Epithelial cell of prostate (primary cell): ENCODE measurements around the gene FAM107B.
"Not testable (repeated sequence)": the region's sequence is repeated elsewhere in the genome, so short reads cannot be mapped to it uniquely, and the experiment has no call there.

Experiments used
- DNase-seq: peaks from one replicate; pipeline ENCODE4 v3.0.0-alpha.2; 2011; ENCODE audit warnings: low read depth, low spot score
- H3K27ac ChIP-seq: fragments of 450-650 bp; 2 replicates; pipeline ENCODE4 v1.5.1; 2017; ENCODE audit warnings: mild to moderate bottlenecking

Gene FAM107B

DNA sequence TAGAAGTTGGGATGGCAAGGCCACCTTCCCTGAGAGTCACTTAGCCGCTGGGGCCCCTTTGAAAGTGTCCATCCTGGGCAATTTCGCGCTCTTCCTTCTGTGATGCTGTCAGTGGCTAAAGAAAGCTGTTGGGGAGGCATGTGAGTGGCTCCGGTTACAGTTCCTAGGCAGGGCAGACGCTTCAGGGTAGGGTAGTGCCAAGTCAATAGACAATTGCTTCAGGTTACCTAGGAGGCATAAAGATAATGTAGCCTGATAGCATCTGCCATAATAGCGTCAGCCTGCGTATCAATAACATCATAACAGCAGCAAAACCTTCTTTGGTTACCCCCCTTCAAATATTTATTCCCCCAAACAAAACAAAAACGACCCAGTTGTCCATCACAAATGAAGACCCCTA is at the start of gene FAM107B:
FAM107B (minus strand) TSS at position 101 of the 400 bp plus-strand sequence. CDS start 234 bp downstream, outside the sequence.
- no peak for DNase-seq
- H3K27ac ChIP-seq: no peak within 1 kb of the TSS

GRCh38 chr10:14823966-14824365 is 49.3 kb upstream of the FAM107B start:
- DNase-seq: no peak
- H3K27ac ChIP-seq: no peak overlapping the region

DNA sequence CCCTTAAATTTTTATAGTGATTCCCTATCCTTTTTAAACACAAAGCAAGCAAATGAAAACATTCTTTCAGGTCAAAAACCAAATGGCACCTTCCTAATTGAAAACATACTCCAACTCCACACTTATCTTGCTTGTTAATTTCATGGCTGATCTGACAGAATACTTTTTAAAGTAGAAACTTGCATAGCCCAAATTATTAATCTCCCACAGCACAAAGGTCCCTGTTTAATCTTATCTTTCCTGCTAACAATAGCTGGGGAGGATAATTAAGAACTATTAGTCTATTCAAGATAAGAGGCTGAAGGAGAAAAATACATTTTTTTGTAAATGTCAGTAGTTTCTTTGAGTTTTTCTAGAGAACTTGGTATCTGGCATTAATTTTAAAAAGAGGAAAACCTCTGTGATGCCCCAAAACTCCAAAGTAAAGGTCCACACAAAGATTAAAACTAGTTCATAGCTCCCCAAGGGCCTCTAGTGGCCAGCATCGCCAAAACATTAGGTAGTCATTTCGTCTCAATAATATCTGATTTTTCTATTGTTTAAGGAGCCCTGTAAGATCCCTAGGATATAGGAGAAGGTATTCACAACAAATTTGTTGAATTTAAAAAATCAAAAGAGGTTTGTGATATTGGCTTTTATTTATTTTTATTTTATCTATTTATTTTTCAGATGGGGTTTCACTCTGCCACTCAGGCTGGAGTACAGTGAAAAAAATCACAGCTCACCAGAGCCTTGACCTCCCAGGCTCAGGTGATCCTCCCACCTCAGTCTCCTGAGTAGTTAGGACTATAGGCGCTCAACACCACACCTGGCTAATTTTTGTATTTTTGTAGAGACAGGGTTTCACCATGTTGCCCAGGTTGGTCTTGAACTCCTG is 48.4 kb upstream of the FAM107B start:
- no peak for DNase-seq
- no peak overlapping the region for H3K27ac ChIP-seq

- no peak overlapping the region for H3K27ac ChIP-seq
- DNase-seq: no peak
Measured at GRCh38 chr10:14821635-14822375, 47.1 kb upstream of the FAM107B start.

DNA sequence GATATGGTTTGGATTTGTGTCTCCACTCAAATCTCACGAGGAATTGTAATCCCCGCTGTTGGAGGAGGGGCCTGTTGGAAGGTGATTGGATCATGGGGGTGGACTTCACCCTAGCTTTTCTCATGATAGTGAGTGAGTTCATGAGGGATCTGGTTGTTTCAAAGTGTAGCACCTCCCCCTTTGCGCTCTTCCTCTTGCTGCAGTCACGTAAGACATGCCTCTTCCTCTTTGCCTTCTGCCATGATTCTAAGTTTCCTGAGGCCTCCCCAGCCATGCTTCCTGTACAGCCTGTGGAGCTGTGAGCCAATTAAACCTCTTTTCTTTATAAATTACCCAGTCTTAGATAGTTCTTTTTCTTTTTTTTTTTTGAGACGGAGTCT is 46.1 kb upstream of the FAM107B start:
- no peak for DNase-seq
- no peak overlapping the region for H3K27ac ChIP-seq

DNA sequence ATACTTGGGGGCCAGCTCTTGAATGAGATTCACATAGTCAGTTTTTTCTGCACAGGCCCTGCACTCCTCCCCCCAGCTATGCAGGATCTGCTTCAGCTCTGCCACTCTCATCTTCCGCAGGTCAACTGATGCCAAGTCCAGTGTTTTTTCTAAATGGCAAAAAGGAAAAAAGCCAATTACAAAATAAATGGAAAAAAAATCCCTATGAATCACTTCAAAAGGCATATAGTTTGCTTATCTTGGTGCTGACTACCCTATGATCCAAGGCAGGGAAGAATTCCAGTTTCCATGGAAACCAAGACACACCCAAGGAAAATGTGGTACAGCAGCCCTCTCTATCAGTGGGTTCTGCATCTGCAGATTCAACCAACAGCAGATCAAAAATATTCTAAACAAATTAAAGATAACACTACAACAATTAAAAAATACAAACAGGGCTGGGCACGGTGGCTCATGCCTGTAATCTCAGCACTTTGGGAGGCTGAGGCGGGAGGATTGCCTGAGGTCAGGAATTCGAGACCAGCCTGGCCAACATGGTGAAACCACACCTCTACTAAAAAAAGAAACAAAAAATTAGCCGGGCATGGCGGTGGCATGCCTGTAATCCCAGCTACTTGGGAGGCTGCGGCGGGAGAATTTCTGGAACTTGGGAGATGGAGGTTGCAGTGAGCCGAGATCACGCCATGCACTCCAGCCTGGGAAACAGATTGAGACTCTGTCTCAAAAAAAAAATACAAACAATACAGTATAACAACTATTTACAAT is 45.5 kb upstream of the FAM107B start:
- no peak for DNase-seq

GRCh38 chr10:14816717-14817116 is 42.0 kb upstream of the FAM107B start:
- H3K27ac ChIP-seq, DNase-seq: not testable (repeated sequence)

More for the DNA sequence above, 45.5 kb upstream of the FAM107B start:
- H3K27ac ChIP-seq: no peak overlapping the region

GRCh38 chr10:14815681-14816080 is 41.0 kb upstream of the FAM107B start:
- no peak overlapping the region for H3K27ac ChIP-seq
- DNase-seq: no peak

- DNase-seq: no peak
- H3K27ac ChIP-seq: no peak overlapping the region
Measured at GRCh38 chr10:14812271-14812670, 37.6 kb upstream of the FAM107B start.

- no peak overlapping the region for H3K27ac ChIP-seq
- DNase-seq: no peak
Measured at GRCh38 chr10:14810969-14811953, 36.6 kb upstream of the FAM107B start.

- no peak overlapping the region for H3K27ac ChIP-seq
- no peak for DNase-seq
Measured at GRCh38 chr10:14806318-14806717, 31.6 kb upstream of the FAM107B start.

DNA sequence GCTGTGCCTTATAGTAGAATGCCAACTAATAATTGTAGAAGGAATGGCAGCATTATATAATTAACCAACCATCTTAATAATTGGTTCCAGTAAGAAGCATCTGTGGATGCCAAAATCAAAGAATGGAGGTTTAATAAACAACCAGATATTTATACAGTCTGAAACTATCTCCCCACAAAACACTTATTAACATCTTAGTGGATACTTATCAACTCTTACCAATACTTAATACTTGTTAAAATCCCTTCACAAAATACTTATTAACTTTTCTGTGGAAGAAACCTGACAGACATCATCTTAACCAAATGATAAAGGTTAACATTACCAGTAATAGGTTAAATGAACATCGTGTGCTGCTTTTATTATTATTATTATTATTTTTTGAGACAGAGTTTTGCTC is 29.1 kb upstream of the FAM107B start:
- no peak overlapping the region for H3K27ac ChIP-seq
- DNase-seq: no peak

DNA sequence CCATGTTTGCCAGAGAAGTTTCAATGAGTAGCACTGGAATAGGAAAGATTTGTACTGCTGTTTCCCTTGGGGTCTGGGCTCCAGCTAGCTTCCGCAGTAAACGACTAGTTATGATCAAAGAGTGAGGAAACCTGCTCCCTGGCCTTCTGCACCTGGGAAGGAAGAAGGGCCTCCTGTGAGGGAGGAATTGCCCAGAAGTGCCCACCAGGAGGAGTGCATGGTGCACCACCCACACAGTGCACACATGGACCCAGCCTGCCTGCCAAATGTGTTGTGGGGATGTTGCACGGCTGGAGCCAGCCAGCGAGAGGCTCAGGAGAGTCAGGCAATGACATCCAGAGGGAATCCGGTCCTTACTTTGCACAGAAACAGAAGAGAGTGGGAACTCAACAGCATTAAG is 27.0 kb upstream of the FAM107B start:
- H3K27ac ChIP-seq: no peak overlapping the region
- DNase-seq: no peak

GRCh38 chr10:14800397-14800796 is 25.7 kb upstream of the FAM107B start:
- DNase-seq: no peak
- H3K27ac ChIP-seq: no peak overlapping the region

DNA sequence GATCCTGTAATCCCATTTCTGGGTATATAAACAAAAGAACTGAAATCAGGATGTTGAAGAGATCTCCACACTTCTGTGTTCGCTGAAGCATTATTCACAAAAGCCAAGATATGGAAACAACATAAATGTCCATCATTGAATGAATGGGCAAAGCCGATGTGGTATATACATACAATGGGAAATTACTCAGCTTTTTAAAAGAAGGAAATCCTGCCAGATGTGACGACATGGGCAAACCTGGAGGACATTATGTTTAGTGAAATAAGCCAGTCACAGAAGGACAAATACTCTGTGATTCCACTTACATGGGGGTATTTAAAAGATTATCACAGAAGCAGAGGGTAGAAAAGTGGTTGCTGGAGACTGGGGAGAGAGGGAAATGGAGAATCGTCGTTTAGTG is 23.9 kb upstream of the FAM107B start:
- H3K27ac ChIP-seq: no peak overlapping the region
- DNase-seq: no peak

DNA sequence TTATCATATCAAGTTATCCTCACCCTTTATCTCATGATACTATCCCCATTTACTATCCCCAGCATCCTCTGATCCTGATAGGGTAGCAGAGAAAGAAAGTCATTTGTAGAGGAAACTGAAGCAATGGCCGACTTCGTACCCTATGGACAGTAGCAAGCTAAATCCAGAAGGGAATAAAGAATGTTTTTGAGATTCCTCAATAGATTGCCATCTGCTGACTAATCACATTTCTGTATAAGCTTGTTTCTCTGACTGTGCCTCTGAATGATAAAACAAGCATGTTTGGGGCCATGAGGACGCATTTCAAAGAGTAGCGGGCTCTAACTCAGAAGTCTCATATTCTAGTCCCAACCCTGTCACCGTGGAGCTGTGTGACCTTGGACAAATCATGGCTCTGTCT is 13.2 kb upstream of the FAM107B start:
- H3K27ac ChIP-seq: no peak overlapping the region
- no peak for DNase-seq

- H3K27ac ChIP-seq: no peak overlapping the region
- DNase-seq: no peak
Measured at GRCh38 chr10:14784459-14785055, 9.9 kb upstream of the FAM107B start.

DNA sequence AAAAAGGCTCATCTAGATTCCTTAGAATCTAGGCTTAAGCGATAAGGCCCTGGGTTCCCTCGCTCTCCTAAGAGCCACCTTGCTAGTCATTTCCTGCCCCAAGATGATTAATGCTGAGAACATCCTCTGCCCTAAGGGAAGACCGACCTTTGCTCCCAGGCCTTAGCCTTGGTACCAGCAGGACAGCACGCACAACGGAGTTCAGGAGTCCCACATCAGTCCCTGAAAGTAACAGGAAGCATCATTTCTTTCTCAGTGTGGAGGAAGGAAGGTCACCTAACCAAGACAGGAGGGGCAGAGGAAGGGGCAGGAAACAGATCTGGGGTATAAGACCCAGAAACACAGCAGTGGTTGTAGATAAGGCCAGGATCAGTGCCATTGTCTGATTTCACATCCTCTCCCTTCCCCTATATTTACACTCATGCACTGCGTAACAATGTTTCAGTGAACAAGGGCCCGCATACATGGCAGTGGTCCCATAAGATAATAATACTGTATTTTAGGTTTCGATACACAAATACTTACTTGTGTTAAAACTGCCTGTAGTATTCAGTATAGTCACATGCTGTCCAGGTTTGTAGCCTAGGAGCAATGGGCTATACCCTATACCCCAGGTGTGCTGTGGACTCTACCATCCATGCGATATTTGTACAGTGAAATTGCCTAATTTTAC is 8.1 kb upstream of the FAM107B start:
- H3K27ac ChIP-seq: no peak overlapping the region
- no peak for DNase-seq

- DNase-seq: no peak
- no peak overlapping the region for H3K27ac ChIP-seq
Measured at GRCh38 chr10:14781763-14782162, 7.1 kb upstream of the FAM107B start.
